Tibial artery (tissue), 4 donors: ENCODE results near the gene GOLPH3L.

Experiments
- DNase-seq, 2 donors: peaks; one replicate each; pipeline ENCODE4 v3.0.0-alpha.2; 2019
- H3K27ac ChIP-seq, 2 donors: fragments of 200-600 bp; sonication (generic) in 1 of 2; 1 replicate in 1 of 2; 2 replicates in 1 of 2; pipeline ENCODE4 v1.5.1; 2018 to 2019; ENCODE audit warnings: mild to moderate bottlenecking in 1 of 2
- H3K27me3 ChIP-seq, 2 donors: fragments of 200-600 bp; sonication (generic) in 1 of 2; one replicate each; pipeline versions ENCODE4 v1.5.1 to v1.6.0; 2016 to 2019
- H3K36me3 ChIP-seq, 3 donors: fragments of 200-600 bp; sonication (generic) in 2 of 3; one replicate each; pipeline ENCODE4 v1.5.1; 2016 to 2019; ENCODE audit warnings: mild to moderate bottlenecking in 2 of 3
- H3K4me1 ChIP-seq, 4 donors: fragments of 200-600 bp; sonication (generic) in 2 of 4; 1 replicate in 3 of 4; 2 replicates in 1 of 4; pipeline ENCODE4 v1.5.1; 2016 to 2019
- H3K4me3 ChIP-seq, 2 donors: fragments of 200-600 bp; sonication (generic) in 1 of 2; 1 replicate in 1 of 2; 2 replicates in 1 of 2; pipeline ENCODE4 v1.5.1; 2018 to 2019; ENCODE audit warnings: mild to moderate bottlenecking in 2 of 2
- H3K9me3 ChIP-seq, 3 donors: fragments of 200-600 bp; sonication (generic) in 1 of 3; one replicate each; pipeline ENCODE4 v1.5.1; 2016 to 2019
- intact Hi-C: fragments of 100-400 bp; cut with DNase I; formaldehyde crosslinking; loops from one replicate; pipeline ENCODE4 v1.15.0; 2023; ENCODE audit warnings: low total_unique reads
- TF ChIP-seq, protein P1 (sequence below), 2 experiments: fragments of 200-600 bp in 1 of 2; fragments of 450-650 bp in 1 of 2; IDR thresholded peaks; one replicate each; pipeline ENCODE4 v1.5.1; 2017 to 2019; ENCODE audit warnings: antibody characterized with exemption in 2 of 2, mild to moderate bottlenecking in 1 of 2, moderate library complexity in 1 of 2

Gene GOLPH3L

DNA sequence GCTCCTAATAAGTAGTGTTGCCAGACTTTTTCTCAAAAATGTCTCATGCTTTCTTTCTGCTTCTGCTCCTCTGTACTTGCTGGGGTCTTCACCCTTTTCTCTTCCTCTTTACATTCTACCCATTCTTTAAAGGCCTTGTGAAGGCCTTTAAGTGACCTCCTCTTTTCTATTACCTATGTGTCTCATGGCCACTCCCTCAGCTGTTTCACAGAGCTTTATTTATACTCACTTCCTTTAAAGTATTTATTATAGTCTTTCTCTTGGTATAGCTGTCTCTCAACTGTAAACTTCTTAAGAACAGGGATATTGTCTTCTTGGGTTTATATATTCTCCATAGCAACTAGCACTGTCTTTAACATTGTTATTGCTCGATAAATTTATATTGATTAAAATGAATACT, 792 bp downstream of the GOLPH3L start:
- no peaks in the 10 kb centered on the region for H3K27me3 ChIP-seq
- H3K4me3 ChIP-seq: peak overlapping the region; percentile 70 to 72
- no peaks in the 10 kb centered on the region for H3K9me3 ChIP-seq
- intact Hi-C loops: no loop called here
- H3K27ac ChIP-seq: peak overlapping the region; percentile 76 to 80
- no peak for DNase-seq
- peaks cover 0 to 17% (median 9%) of the 10 kb centered on the region in 4 donors for H3K4me1 ChIP-seq
- peaks cover 18 to 30% (median 22%) of the 10 kb centered on the region in 3 donors for H3K36me3 ChIP-seq
- TF ChIP-seq, protein P1, sequence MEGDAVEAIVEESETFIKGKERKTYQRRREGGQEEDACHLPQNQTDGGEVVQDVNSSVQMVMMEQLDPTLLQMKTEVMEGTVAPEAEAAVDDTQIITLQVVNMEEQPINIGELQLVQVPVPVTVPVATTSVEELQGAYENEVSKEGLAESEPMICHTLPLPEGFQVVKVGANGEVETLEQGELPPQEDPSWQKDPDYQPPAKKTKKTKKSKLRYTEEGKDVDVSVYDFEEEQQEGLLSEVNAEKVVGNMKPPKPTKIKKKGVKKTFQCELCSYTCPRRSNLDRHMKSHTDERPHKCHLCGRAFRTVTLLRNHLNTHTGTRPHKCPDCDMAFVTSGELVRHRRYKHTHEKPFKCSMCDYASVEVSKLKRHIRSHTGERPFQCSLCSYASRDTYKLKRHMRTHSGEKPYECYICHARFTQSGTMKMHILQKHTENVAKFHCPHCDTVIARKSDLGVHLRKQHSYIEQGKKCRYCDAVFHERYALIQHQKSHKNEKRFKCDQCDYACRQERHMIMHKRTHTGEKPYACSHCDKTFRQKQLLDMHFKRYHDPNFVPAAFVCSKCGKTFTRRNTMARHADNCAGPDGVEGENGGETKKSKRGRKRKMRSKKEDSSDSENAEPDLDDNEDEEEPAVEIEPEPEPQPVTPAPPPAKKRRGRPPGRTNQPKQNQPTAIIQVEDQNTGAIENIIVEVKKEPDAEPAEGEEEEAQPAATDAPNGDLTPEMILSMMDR (IDR thresholded peaks at IDR 0.05): no peak

DNA sequence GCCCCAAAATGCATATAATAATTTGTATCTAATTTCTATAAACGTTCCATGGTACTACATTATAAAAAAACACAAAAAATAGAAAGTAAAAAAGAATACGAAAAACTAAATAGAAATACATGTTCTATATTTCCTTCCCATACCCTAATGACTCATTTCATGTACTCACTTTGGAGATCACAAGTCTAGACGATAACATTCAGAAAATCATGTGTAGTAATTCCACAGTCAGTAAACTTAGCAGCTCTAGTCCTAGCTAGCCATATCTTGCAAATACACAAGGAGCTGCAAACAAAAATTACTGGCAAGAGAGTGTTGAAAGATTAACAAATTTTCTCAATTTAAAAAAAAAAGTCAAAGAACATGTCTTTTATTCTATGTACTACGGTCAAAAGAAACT, 1.4 kb downstream of the GOLPH3L start:
- intact Hi-C loops: no loop called here
- H3K36me3 ChIP-seq: peaks cover 21 to 30% (median 22%) of the 10 kb centered on the region in 3 donors
- TF ChIP-seq, protein P1 (IDR thresholded peaks at IDR 0.05): no peak

DNA sequence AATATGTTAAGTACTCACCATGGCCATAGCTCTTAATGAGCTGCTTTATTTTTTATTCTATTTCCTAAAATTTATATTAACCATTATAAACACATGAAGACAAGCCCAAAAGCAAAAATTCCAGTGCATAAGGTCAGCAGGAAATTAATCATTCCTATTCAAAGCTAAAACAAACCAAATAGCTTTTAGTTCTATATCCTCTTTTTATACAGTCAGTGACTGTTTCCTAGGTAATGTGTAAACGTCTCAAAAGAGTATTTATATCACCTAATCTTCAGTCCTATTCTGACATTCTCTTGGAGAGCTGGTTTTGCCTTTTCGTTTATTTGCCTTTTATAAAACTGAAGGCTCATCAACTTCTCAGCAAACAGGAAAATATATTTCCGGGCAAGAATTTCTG, 4.2 kb downstream of the GOLPH3L start:
- no peak for DNase-seq
- no peaks in the 10 kb centered on the region for H3K9me3 ChIP-seq
- H3K4me3 ChIP-seq: no peak overlapping the region
- peaks cover 0 to 25% (median 9%) of the 10 kb centered on the region in 4 donors for H3K4me1 ChIP-seq
- H3K27me3 ChIP-seq: no peaks in the 10 kb centered on the region
- TF ChIP-seq, protein P1 (IDR thresholded peaks at IDR 0.05): no peak
- peaks cover 22 to 48% (median 26%) of the 10 kb centered on the region in 3 donors for H3K36me3 ChIP-seq
- no peak overlapping the region for H3K27ac ChIP-seq
- intact Hi-C loops: no loop called here

More for the DNA sequence above, 1.4 kb downstream of the GOLPH3L start:
- peak overlapping the region in 1 of 2 donors; percentile 70 for H3K4me3 ChIP-seq
- no peaks in the 10 kb centered on the region for H3K9me3 ChIP-seq
- peaks cover 0 to 17% (median 9%) of the 10 kb centered on the region in 4 donors for H3K4me1 ChIP-seq
- no peak for DNase-seq
- no peaks in the 10 kb centered on the region for H3K27me3 ChIP-seq
- no peak overlapping the region for H3K27ac ChIP-seq

DNA sequence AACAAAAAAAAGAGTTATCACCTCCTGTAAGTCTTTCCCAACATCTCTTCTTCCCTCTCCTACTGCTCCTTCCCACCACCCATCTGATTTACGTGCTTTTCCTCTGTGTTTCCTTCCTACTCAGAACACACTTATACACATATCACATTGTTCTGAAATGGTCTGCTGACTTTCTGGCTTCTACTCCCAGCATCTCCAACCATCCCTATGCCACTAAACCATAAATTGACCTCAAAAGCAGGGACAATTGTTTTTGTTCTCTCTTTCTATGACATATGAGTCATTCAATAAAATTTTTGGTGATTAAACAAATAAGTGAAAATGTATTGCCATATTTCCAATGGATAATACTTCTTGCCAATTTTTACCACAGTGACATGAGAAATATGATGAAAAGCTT, 8.2 kb downstream of the GOLPH3L start:
- Histone ChIP-seq H3K27me3 (no peaks in the 10 kb centered on the region), H3K9me3 (no peaks in the 10 kb centered on the region), H3K4me3 (no peak overlapping the region), H3K27ac (no peak overlapping the region), H3K36me3 (peaks cover 13 to 57% (median 20%) of the 10 kb centered on the region in 3 donors), H3K4me1 (peaks cover 0 to 10% (median 0%) of the 10 kb centered on the region in 4 donors)
- no peak for DNase-seq
- TF ChIP-seq, protein P1 (IDR thresholded peaks at IDR 0.05): no peak
- intact Hi-C loops: no loop called here

DNA sequence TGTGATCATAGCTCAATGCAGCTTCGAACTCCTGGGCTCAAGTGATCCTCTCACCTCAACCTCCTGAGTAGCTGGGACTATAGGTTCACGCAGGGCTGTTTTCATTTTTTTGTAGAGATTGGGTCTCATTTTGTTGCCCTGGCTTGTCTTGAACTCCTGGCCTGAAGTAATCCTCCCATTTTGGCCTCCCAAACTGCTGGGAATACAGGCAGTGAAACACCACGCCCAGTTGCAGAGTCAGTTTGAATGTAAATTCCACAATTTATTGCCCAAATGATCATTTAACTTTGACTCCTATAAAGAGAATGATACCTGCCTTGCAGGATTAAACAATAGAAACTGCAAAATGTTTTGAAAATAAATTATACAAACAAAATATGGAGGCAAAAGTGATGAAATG, 10.7 kb downstream of the GOLPH3L start:
- Histone ChIP-seq H3K36me3 (peaks cover 5 to 47% (median 14%) of the 10 kb centered on the region in 3 donors), H3K4me3 (no peak overlapping the region), H3K9me3 (no peaks in the 10 kb centered on the region), H3K27me3 (no peaks in the 10 kb centered on the region), H3K27ac (no peak overlapping the region), H3K4me1 (peaks cover 0 to 10% (median 0%) of the 10 kb centered on the region in 4 donors)
- intact Hi-C loops: no loop called here
- TF ChIP-seq, protein P1 (IDR thresholded peaks at IDR 0.05): no peak
- DNase-seq: no peak

DNA sequence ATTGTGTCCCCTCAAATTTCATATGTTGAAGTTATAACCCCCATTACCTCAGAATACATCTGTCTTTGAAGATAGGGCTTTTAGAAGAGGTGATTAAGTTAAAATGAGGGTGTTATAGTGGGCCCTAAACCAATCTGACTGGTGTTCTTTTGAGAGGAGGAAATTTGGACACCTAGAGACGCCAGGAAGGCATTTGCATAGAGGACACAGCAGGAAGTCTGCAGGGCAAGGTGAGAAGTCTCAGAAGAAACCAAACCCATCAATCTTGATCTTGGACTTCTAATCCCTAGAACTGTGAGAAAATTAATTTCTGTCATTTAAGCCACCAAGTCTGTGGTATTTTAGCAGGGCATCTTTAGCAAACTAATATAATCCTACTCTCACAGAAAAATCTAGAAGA, 13.0 kb downstream of the GOLPH3L start:
- no peaks in the 10 kb centered on the region for H3K4me1 ChIP-seq
- H3K4me3 ChIP-seq: no peak overlapping the region
- peaks cover 5 to 55% (median 11%) of the 10 kb centered on the region in 3 donors for H3K36me3 ChIP-seq
- no peak overlapping the region for H3K27ac ChIP-seq
- DNase-seq: no peak
- intact Hi-C loops: no loop called here
- TF ChIP-seq, protein P1 (IDR thresholded peaks at IDR 0.05): no peak
- no peaks in the 10 kb centered on the region for H3K27me3 ChIP-seq
- H3K9me3 ChIP-seq: no peaks in the 10 kb centered on the region
